Ishikawa (cell line): ENCODE measurements around the gene ARL8A.

ENCODE experiments used
- CEBPB ChIP-seq: IDR thresholded peaks from 2 replicates; pipeline ENCODE4 v1.6.1; 2012
- CREB1 ChIP-seq: IDR thresholded peaks from 2 replicates; pipeline ENCODE4 v1.6.1; 2012; ENCODE audit warnings: low read depth
- EP300 ChIP-seq: IDR thresholded peaks from 2 replicates; pipeline ENCODE4 v1.6.1; 2012; ENCODE audit warnings: borderline replicate concordance
- NFIC ChIP-seq: IDR thresholded peaks from 2 replicates; pipeline ENCODE4 v1.6.1; 2012
- RAD21 ChIP-seq: IDR thresholded peaks from 2 replicates; pipeline ENCODE4 v1.6.1; 2012; ENCODE audit warnings: low read depth
- REST ChIP-seq: IDR thresholded peaks from 2 replicates; pipeline ENCODE4 v1.6.1; 2012; ENCODE audit warnings: low read depth, mild to moderate bottlenecking
- TAF1 ChIP-seq: IDR thresholded peaks from 2 replicates; pipeline ENCODE4 v1.6.1; 2012; ENCODE audit warnings: low read depth, mild to moderate bottlenecking
- TEAD4 ChIP-seq: IDR thresholded peaks from 2 replicates; pipeline ENCODE4 v1.6.1; 2012
- USF1 ChIP-seq: IDR thresholded peaks from 2 replicates; pipeline ENCODE4 v1.6.1; 2012
- YY1 ChIP-seq: IDR thresholded peaks from 2 replicates; pipeline ENCODE4 v1.6.1; 2012; ENCODE audit warnings: low read depth
- TF ChIP-seq, protein P1 (sequence below): IDR thresholded peaks from 2 replicates; pipeline ENCODE4 v1.6.1; 2012

DNA sequence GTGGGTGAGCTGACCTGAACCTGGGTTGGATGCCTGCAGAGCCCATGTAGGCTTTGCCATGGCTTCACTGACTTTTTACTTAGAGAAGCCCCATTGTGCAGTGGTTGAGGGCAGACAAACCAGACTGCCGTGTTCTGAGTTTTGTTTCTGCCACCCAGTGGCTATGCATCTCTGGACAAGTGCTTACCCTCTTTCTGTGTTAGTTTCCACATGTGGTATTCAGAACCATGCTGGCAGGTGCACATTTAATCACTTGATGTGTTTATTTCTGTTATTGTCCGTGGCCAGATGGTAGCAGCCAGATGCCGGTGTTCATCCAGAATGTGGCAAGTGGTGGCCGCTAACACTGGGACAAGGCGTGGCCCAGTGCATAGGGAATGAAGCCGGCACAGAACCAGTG is 26.2 kb upstream of the ARL8A start:
- no peak for TF ChIP-seq USF1
- TF ChIP-seq REST = no peak
- no peak for TF ChIP-seq TAF1
- no peak for TF ChIP-seq CREB1
- no peak for TF ChIP-seq NFIC
- no peak for TF ChIP-seq EP300
- TF ChIP-seq, protein P1, sequence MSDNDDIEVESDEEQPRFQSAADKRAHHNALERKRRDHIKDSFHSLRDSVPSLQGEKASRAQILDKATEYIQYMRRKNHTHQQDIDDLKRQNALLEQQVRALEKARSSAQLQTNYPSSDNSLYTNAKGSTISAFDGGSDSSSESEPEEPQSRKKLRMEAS = no peak
- no peak for TF ChIP-seq RAD21
- no peak for TF ChIP-seq CEBPB
- TF ChIP-seq YY1 = no peak
- no peak for TF ChIP-seq TEAD4
